Activated T-cell treated with anti-CD3 and anti-CD28 coated beads for 24 hours (primary cell): Measurements from ENCODE around the gene RUNDC3A.

Experiments
- DNase-seq: peaks from one replicate; pipeline ENCODE4 v3.0.0-alpha.2; 2020; ENCODE audit warnings: low read depth

The RUNDC3A gene

GRCh38 chr17:44283344-44284023 is 24.9 kb upstream of the RUNDC3A start:
- DNase-seq: no peak

GRCh38 chr17:44284024-44284400 is 24.4 kb upstream of the RUNDC3A start:
- DNase-seq: no peak

- no peak for DNase-seq
Measured at GRCh38 chr17:44287651-44288050, 20.8 kb upstream of the RUNDC3A start.

- DNase-seq: no peak
Measured at GRCh38 chr17:44293509-44294226, 14.7 kb upstream of the RUNDC3A start.

GRCh38 chr17:44297975-44298374 is 10.4 kb upstream of the RUNDC3A start:
- DNase-seq: no peak

GRCh38 chr17:44304651-44305050 is 3.8 kb upstream of the RUNDC3A start:
- DNase-seq: no peak

GRCh38 chr17:44307387-44308186 is 814 bp upstream of the RUNDC3A start:
- no peak for DNase-seq

GRCh38 chr17:44308865-44309264 is 464 bp downstream of the RUNDC3A start:
- DNase-seq: no peak

GRCh38 chr17:44309472-44309871 is 1.1 kb downstream of the RUNDC3A start:
- DNase-seq: no peak

GRCh38 chr17:44310188-44310587 is 1.8 kb downstream of the RUNDC3A start:
- no peak for DNase-seq

- no peak for DNase-seq
Measured at GRCh38 chr17:44310609-44311376, 2.4 kb downstream of the RUNDC3A start.

GRCh38 chr17:44311562-44312181 is 3.3 kb downstream of the RUNDC3A start:
- DNase-seq: no peak

GRCh38 chr17:44312396-44313104 is 4.1 kb downstream of the RUNDC3A start:
- no peak for DNase-seq

GRCh38 chr17:44314031-44314430 is 5.6 kb downstream of the RUNDC3A start:
- no peak for DNase-seq

GRCh38 chr17:44314524-44314868 is 6.1 kb downstream of the RUNDC3A start:
- no peak for DNase-seq

GRCh38 chr17:44314869-44315661 is 6.7 kb downstream of the RUNDC3A start:
- DNase-seq: peak; percentile 44

- DNase-seq: no peak
Measured at GRCh38 chr17:44315760-44316731, 7.6 kb downstream of the RUNDC3A start.

GRCh38 chr17:44317545-44317944 is 9.1 kb downstream of the RUNDC3A start:
- no peak for DNase-seq
